ENCODE measurements around the gene ELOVL6. TPM values are rescaled to one million over a fixed set of nuclear protein-coding genes. Genes with fewer than 3 reads are reported as not detected.

The ELOVL6 gene
- total and polyA plus RNA-seq, 10 of the 15 experiments (the other 5 are each of a cell fraction or from before 2014, with no cell fraction given), result 3.9 to 33.5 (median 8.1) TPM

- no peak for TF ChIP-seq ZBTB33 (IDR thresholded peaks at IDR 0.05)
- no peak for TF ChIP-seq PAX5 (IDR thresholded peaks at IDR 0.05; ENCODE audit: borderline replicate concordance, low read depth, low read length)
- peak; percentile 46 for TF ChIP-seq JUNB (IDR thresholded peaks at IDR 0.05)
- no peak for TF ChIP-seq SREBF2 (IDR thresholded peaks at IDR 0.05; ENCODE audit: low read length)
- no peak for TF ChIP-seq PRDM15 (CRISPR knock-in tag; IDR thresholded peaks at IDR 0.05)
- TF ChIP-seq DPF2 (IDR thresholded peaks at IDR 0.05), result 0 out of 2 replicates have a peak, but pooled peaks have one; percentile 37
- no peak for TF ChIP-seq TARDBP (IDR thresholded peaks at IDR 0.05; ENCODE audit: borderline replicate concordance)
- TF ChIP-seq MTA3 (IDR thresholded peaks at IDR 0.05; ENCODE audit: borderline replicate concordance, low read length), result peak; percentile 89
- no peak for TF ChIP-seq ZNF384 (IDR thresholded peaks at IDR 0.05; ENCODE audit: borderline replicate concordance, low read depth, low read length)
- no peak for TF ChIP-seq CHD4 (IDR thresholded peaks at IDR 0.05)
- no peak for TF ChIP-seq TCF3 (IDR thresholded peaks at IDR 0.05; ENCODE audit: borderline replicate concordance, insufficient read depth, low read depth, low read length)
- no peak for TF ChIP-seq BCL3 (IDR thresholded peaks at IDR 0.05; ENCODE audit: borderline replicate concordance, insufficient read depth, low read depth, low read length, poor library complexity, severe bottlenecking)
- TF ChIP-seq SMAD1 (IDR thresholded peaks at IDR 0.05; ENCODE audit: low read depth, partially characterized antibody), result no peak
- peak; percentile 35; the same call in 1 of the 2 replicates for TF ChIP-seq CBFB (IDR thresholded peaks at IDR 0.05; ENCODE audit: low read depth)
- TF ChIP-seq EED (IDR thresholded peaks at IDR 0.05; ENCODE audit: low read depth), result peak; percentile 62; the same call in 1 of the 2 replicates
- no peak for TF ChIP-seq POLR2A (IDR thresholded peaks at IDR 0.05; ENCODE audit: low read depth, low read length)
- 0 out of 2 replicates have a peak, but pooled peaks have one; percentile 34 for TF ChIP-seq ZNF24 (IDR thresholded peaks at IDR 0.05)
- no peak for TF ChIP-seq ZNF207 (IDR thresholded peaks at IDR 0.05; ENCODE audit: borderline replicate concordance)
- no peak for TF ChIP-seq PKNOX1 (IDR thresholded peaks at IDR 0.05)
- TF ChIP-seq RFX5 (IDR thresholded peaks at IDR 0.05; ENCODE audit: low read depth, low read length), result no peak
- no peak for TF ChIP-seq TCF12 (IDR thresholded peaks at IDR 0.05; ENCODE audit: low read depth, low read length)
- TF ChIP-seq ATF2 (IDR thresholded peaks at IDR 0.05; ENCODE audit: low read length), result peak; percentile 78
- TF ChIP-seq MYB (IDR thresholded peaks at IDR 0.05; ENCODE audit: borderline replicate concordance, low read depth, low read length), result no peak
Observed at GRCh38 chr4:110059556-110060191, 138.7 kb downstream of the ELOVL6 start (continued).
